Stimulated activated CD4-positive, alpha-beta T cell treated with anti-CD3 and anti-CD28 coated beads, Interleukin-4, amount 100 ng/mL, for 48 hours (primary cell): Measurements from ENCODE around the gene ATP5MC2.
"Not testable (repeated sequence)": the region's sequence is repeated elsewhere in the genome, so short reads cannot be mapped to it uniquely, and the experiment has no call there.

Experiments used
- DNase-seq, 2 donors: peaks; one replicate each; pipeline ENCODE4 v3.0.0-alpha.2; 2020; ENCODE audit warnings: low read depth in 2 of 2

ATP5MC2 gene

GRCh38 chr12:53694756-53695151 lies 18.9 kb upstream of the ATP5MC2 start:
- DNase-seq: no peak

GRCh38 chr12:53688134-53688533 lies 12.3 kb upstream of the ATP5MC2 start:
- DNase-seq: no peak

- no peak for DNase-seq
Measured at GRCh38 chr12:53686436-53686835, 10.6 kb upstream of the ATP5MC2 start.

DNA sequence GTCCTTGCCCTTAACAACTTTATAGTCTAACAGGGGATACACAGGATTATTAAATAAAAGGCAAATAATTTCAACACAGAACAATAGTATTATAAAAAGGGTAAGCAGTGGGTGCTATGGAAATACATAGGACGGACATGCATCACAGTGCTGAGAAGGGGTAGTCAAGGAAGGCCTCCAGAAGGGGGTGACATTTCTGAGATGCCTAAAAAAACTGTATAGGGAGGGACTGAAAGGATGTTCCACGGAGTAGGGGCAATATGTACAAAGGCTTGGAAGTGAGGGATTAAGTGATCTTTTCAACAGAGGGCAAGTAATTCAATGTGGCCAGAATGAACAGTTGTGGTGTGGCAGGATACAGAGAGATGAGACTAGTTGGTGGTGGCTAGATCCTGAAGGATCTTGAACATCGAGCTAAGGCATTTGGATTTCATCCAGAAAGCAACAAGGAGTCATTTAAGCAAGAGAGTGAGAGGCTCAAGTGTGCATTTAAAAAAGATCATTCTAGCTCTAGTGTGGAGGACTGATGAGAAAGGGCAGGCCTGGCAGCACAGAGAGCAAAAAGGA lies 8.9 kb upstream of the ATP5MC2 start:
- DNase-seq: no peak

GRCh38 chr12:53683983-53684382 lies 8.1 kb upstream of the ATP5MC2 start:
- DNase-seq: no peak

- no peak for DNase-seq
Measured at GRCh38 chr12:53683494-53683893, 7.6 kb upstream of the ATP5MC2 start.

DNA sequence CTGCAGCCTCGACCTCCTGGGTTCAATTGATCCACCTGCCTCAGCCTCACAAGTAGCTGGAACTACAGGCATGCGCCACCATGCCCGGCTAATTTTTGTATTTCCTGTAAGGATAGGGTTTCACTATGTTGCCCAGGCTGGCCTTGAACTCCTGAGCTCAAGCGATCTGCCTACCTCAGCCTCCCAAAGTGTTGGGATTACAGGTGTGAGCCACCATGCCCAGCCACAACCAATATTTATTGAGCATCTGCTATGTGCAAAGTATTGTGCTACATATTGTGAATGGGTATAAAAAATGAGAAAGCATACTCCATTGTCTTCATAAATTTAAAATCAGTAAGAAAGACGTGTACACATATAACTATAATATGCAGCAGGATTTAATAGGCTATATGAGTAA lies 4.2 kb upstream of the ATP5MC2 start:
- not testable (repeated sequence) for DNase-seq

- DNase-seq: no peak
Measured at GRCh38 chr12:53677800-53678148, 1.9 kb upstream of the ATP5MC2 start.

DNA sequence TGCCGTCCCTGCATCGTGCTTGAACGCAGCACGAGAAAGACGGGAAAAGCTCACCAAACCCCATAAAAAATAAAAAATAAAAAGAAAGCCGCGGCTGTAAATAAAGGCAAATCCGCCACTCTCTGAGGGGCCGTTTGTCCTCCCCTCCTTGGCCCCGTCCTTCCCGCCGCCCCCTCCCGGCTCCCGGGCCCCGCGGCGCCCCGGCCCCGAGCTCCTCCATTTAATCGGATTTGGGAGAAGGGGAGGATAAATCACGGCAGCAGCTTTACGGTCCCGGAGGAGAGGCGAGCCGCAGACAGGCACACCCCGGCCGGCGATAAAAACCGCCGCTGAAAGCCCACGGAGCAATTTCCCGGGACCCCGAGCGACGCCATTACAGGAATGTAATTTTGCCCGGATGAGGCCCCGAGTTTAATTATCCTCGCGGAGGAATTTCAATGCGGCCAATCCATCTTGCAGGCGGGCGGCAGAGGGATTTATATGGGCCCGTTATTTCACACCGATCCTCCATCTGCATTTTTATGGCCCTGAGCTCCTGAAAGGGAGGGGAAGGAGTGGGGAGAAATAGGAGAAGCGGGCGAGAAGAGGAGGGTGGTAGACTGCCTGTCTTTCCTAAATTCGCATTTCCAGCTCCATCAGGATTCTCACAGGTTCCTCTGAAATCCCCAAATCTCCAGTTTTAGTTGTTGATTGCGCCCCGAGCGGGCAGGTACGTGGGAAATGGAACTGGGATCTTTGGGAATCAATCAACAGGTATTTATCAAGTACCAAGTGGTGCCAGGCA lies 1.3 kb upstream of the ATP5MC2 start:
- no peak for DNase-seq

- DNase-seq: no peak
Measured at GRCh38 chr12:53676656-53677015, 753 bp upstream of the ATP5MC2 start.

GRCh38 chr12:53674977-53675700 lies 744 bp downstream of the ATP5MC2 start:
- no peak for DNase-seq

DNA sequence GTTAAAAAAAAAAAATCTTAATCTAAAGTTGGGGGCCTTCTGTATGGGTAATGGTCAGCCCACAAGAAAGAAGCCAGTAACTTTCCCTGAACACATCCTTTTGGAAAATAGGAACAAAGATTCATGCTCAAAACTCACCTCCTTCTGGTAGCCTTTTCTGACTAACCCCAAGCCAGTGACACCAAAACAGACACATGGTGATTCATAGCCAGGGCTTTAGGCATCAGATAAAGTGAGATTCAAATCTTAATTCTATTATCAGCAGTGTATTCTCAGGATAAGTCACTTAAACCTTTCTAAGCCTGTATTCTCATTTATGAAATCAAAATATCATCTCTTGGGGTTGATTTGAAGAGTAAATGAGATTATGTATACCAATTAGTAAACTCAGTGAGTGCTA lies 4.9 kb downstream of the ATP5MC2 start:
- no peak for DNase-seq

DNA sequence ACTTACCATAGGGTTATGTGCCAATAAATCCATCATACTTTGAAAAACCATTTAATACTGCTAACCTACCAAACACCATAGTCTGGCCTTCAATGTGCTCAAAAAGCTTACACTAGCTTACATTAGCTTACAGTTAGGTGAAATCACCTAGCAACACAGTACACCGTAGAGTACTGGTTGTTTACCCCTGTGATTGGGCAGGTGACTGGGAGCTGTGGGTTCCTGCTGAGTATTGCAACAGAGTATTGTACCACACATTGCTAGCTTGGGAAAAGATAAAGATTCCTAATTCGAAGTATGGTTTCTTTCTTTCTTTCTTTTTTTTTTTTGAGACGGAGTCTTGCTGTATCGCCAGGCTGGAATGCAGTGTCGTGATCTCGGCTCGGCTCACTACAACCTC lies 5.6 kb downstream of the ATP5MC2 start:
- DNase-seq: no peak

GRCh38 chr12:53667080-53667479 lies 8.8 kb downstream of the ATP5MC2 start:
- no peak for DNase-seq

GRCh38 chr12:53664936-53665335 lies 10.9 kb downstream of the ATP5MC2 start:
- DNase-seq: no peak

- no peak for DNase-seq
Measured at GRCh38 chr12:53664191-53664590, 11.7 kb downstream of the ATP5MC2 start.

DNA sequence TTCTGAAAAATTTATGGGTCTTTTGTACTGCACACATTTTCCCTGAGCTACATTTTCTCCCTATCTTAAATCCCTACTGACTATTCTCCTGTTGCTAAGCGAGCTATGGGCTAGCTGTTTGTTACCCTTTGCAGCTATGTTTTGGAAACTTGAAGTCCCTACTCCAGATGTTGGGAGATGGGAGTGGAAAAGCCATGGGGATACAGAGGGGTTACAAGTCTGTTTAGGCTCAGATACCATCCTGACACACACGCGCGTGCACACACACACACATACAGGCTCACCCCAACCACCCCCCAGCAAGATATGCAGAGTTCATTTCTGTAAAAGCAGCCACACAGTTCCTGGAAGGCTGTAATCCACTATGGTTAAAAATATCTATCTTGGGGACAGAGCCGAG lies 15.8 kb downstream of the ATP5MC2 start:
- no peak for DNase-seq

GRCh38 chr12:53659571-53659981 lies 16.3 kb downstream of the ATP5MC2 start:
- DNase-seq: no peak

GRCh38 chr12:53659011-53659551 lies 16.8 kb downstream of the ATP5MC2 start:
- DNase-seq: no peak

- no peak for DNase-seq
Measured at GRCh38 chr12:53657041-53657440, 18.8 kb downstream of the ATP5MC2 start.

DNA sequence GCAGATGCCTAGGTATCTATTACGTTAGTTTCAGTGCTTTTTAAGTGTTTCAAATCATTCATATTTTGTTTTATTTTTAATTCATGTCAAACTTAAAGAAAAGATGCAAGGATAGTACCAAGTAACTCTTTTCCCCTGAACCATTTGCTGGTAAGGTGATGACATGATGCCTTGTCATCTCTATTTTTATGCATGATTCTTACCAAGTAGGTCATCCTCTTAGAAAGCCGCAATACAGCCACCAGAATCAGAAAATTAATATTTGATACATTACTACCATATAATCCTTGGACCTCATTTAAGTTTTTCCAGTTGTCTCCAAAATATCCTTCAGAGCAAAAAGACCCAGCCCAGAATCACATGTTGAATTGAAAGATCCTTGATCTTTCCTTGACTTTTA lies 22.3 kb downstream of the ATP5MC2 start:
- DNase-seq: no peak

DNA sequence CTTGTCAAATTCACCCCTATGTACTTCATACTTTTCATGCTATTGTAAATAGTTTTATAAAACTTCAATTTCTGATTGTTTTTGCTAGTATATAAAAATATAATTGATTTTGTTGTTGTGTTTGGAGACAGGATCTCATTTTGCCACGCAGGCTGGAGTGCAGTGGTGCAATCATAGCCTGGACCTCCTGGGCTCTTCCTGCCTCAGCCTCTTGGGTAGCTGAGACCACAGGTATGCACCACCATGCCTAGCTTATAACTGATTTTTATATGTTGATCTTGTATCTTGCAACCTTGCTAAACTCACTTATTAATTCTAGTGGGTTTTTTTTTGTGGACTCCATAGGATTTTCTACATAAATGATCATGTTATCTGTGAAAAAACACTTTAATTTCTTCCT lies 23.5 kb downstream of the ATP5MC2 start:
- no peak for DNase-seq

DNA sequence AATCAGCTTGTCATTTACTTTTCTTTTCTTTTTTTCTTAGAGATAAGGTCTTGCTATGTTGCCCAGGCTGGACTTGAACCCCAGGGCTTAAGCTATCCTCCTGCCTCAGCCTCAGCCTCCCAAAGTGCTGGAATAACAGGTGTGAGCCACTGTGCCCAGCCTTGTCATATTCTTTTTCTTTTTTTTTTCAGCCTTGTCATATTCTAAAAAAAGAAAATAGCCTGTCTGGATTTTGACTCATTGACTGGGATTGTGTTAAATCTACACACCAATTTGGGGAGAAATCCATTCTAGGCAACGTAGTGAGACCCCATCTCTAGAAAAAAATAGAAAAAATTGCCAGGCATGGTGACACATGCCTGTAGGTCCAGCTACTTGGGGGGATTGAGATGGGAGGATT lies 24.1 kb downstream of the ATP5MC2 start:
- DNase-seq: no peak
